ENCODE data around the gene E2F3. TPM values are rescaled to one million over a fixed set of nuclear protein-coding genes. Genes with fewer than 3 reads are reported as not detected.

The E2F3 gene
- total RNA-seq, 1 experiment from 2014 or later: 27.1 TPM

GRCh38 chr6:20461576-20461975 is 59.9 kb downstream of the E2F3 start:
- ChIA-PET CTCF (interaction anchor here (0.7 kb wide), 1 partner anchor 61 kb away, joined by 3 read pairs; no protein-coding TSS in a partner anchor), POLR2A (interaction anchor here (0.6 kb wide), 1 partner anchor 143 kb away, joined by 3 read pairs; no protein-coding TSS in a partner anchor), RAD21 (ENCODE audit: low non-redundant PET in 1 of 2, low total read pairs in 2 of 2, uncharacterized antibody in 2 of 2, unreplicated experiment in 2 of 2) (no interaction called here)
- Histone ChIP-seq H3K79me2 (ENCODE audit: insufficient read depth, low read length) (peaks cover 84% of the 10 kb centered on the region), H3K4me2 (ENCODE audit: low read length) (no peak overlapping the region), H3K4me1 (ENCODE audit: control insufficient read depth in 1 of 2, insufficient read depth in 2 of 2, low read length in 2 of 2) (no peaks in the 10 kb centered on the region), H4K20me1 (ENCODE audit: insufficient read depth) (peaks cover 4% of the 10 kb centered on the region; the same call in 1 of the 2 replicates), H2AFZ (ENCODE audit: low read depth, low read length, poor library complexity, severe bottlenecking) (no peak overlapping the region), H3K9me3 (ENCODE audit: control insufficient read depth in 1 of 2, insufficient read depth in 1 of 2, low read depth in 1 of 2, low read length in 2 of 2) (no peaks in the 10 kb centered on the region), H3K9ac (ENCODE audit: low read length) (no peak overlapping the region), H3K27ac (ENCODE audit: low read depth, low read length) (no peak overlapping the region), H3K36me3 (ENCODE audit: control insufficient read depth in 1 of 2, insufficient read depth in 2 of 2, low read length in 2 of 2) (peaks cover 0 to 2% of the 10 kb centered on the region in 2 experiments; a peak in 1 of 4 replicates), H3K27me3 (ENCODE audit: insufficient read depth, low read length) (no peaks in the 10 kb centered on the region), H3K9me2 (ENCODE audit: insufficient read depth) (no peaks in the 10 kb centered on the region), H3K4me3 (replicated peaks in 1 of 2; ENCODE audit: low read depth in 1 of 2, low read length in 2 of 2) (no peak overlapping the region)
- intact Hi-C loops (cut with micrococcal nuclease): no loop called here
- TF ChIP-seq ELF1 (IDR thresholded peaks at IDR 0.05; ENCODE audit: borderline replicate concordance, low read depth): no peak
- no peak for TF ChIP-seq EGR1 (IDR thresholded peaks at IDR 0.05; ENCODE audit: low read depth)
- TF ChIP-seq MAX (IDR thresholded peaks at IDR 0.05): no peak
- no peak for TF ChIP-seq ZNF274 (IDR thresholded peaks at IDR 0.05; ENCODE audit: low read depth, low read length)
- TF ChIP-seq CTCF (IDR thresholded peaks at IDR 0.05 in 2 of 3, conservative IDR thresholded peaks at IDR 0.05 in 1 of 3; ENCODE audit: borderline replicate concordance in 1 of 3, insufficient read depth in 1 of 3, low read depth in 2 of 3, low read length in 2 of 3): no peak
- TF ChIP-seq SP1 (IDR thresholded peaks at IDR 0.05; ENCODE audit: low read depth): no peak
- no peak for TF ChIP-seq FOSL1 (IDR thresholded peaks at IDR 0.05; ENCODE audit: low read depth)
- no peak for TF ChIP-seq CEBPB (IDR thresholded peaks at IDR 0.05; ENCODE audit: low read depth)
- no peak for TF ChIP-seq EZH2phosphoT487 (IDR thresholded peaks at IDR 0.05; ENCODE audit: borderline replicate concordance)
- TF ChIP-seq TCF7L2 (IDR thresholded peaks at IDR 0.05; ENCODE audit: borderline replicate concordance, extremely low read depth, insufficient read depth, insufficient read length): no peak
- no peak for TF ChIP-seq SIN3A (IDR thresholded peaks at IDR 0.05; ENCODE audit: low read depth)
- no peak for TF ChIP-seq JUND (IDR thresholded peaks at IDR 0.05)
- no peak for TF ChIP-seq RAD21 (IDR thresholded peaks at IDR 0.05; ENCODE audit: low read depth)
- TF ChIP-seq ZBTB33 (IDR thresholded peaks at IDR 0.05; ENCODE audit: extremely low read depth, insufficient replicate concordance, low read length): no peak
- no peak for TF ChIP-seq REST (IDR thresholded peaks at IDR 0.05; ENCODE audit: low read depth)
- no peak for TF ChIP-seq YY1 (IDR thresholded peaks at IDR 0.05; ENCODE audit: extremely low read depth, insufficient replicate concordance, low read depth, low read length)
- ATAC-seq (no peak), DNase-seq (ENCODE audit: low read depth, low spot score) (no peak)
- no TSS peak for BruUV-seq (replicated peaks)
